ENCODE data around the gene KCNJ1.

KCNJ1 gene

GRCh38 chr11:128810784-128811514 is 56.1 kb downstream of the KCNJ1 start:
- H3K27me3 ChIP-seq (ENCODE audit: low read depth, low read length): no peaks in the 10 kb centered on the region
- no peaks in the 10 kb centered on the region for H3K9me3 ChIP-seq (ENCODE audit: control insufficient read depth in 1 of 2, low read length in 2 of 2)
- H3K36me3 ChIP-seq (ENCODE audit: control insufficient read depth in 1 of 2, insufficient read depth in 2 of 2, low read length in 2 of 2): no peaks in the 10 kb centered on the region
- no peak overlapping the region for H3K27ac ChIP-seq (ENCODE audit: low read length)
- no peaks in the 10 kb centered on the region for H3K4me1 ChIP-seq (ENCODE audit: control insufficient read depth in 1 of 2, insufficient read depth in 2 of 2, low read length in 2 of 2)
- no peak overlapping the region for H3K4me3 ChIP-seq (ENCODE audit: low read depth in 1 of 2, low read length in 2 of 2)

- H3K36me3 ChIP-seq (ENCODE audit: control insufficient read depth in 1 of 2, insufficient read depth in 2 of 2, low read length in 2 of 2): no peaks in the 10 kb centered on the region
- no peak overlapping the region for H3K4me3 ChIP-seq (ENCODE audit: low read depth in 1 of 2, low read length in 2 of 2)
- H3K27me3 ChIP-seq (ENCODE audit: low read depth, low read length): no peaks in the 10 kb centered on the region
- H3K4me1 ChIP-seq (ENCODE audit: control insufficient read depth in 1 of 2, insufficient read depth in 2 of 2, low read length in 2 of 2): no peaks in the 10 kb centered on the region
- no peaks in the 10 kb centered on the region for H3K9me3 ChIP-seq (ENCODE audit: control insufficient read depth in 1 of 2, low read length in 2 of 2)
- H3K27ac ChIP-seq (ENCODE audit: low read length): no peak overlapping the region
These were observed 58.0 kb downstream of the KCNJ1 start for GRCh38 chr11:128809128-128809527.

GRCh38 chr11:128807909-128808308 is 59.2 kb downstream of the KCNJ1 start:
- H3K36me3 ChIP-seq (ENCODE audit: control insufficient read depth in 1 of 2, insufficient read depth in 2 of 2, low read length in 2 of 2): no peaks in the 10 kb centered on the region
- H3K27ac ChIP-seq (ENCODE audit: low read length): no peak overlapping the region

GRCh38 chr11:128806506-128807261 is 60.4 kb downstream of the KCNJ1 start:
- Histone ChIP-seq H3K27ac (ENCODE audit: low read length) (no peak overlapping the region), H3K27me3 (ENCODE audit: low read depth, low read length) (no peaks in the 10 kb centered on the region), H3K4me1 (ENCODE audit: control insufficient read depth in 1 of 2, insufficient read depth in 2 of 2, low read length in 2 of 2) (no peaks in the 10 kb centered on the region), H3K4me3 (ENCODE audit: low read depth in 1 of 2, low read length in 2 of 2) (no peak overlapping the region), H3K36me3 (ENCODE audit: control insufficient read depth in 1 of 2, insufficient read depth in 2 of 2, low read length in 2 of 2) (no peaks in the 10 kb centered on the region), H3K9me3 (ENCODE audit: control insufficient read depth in 1 of 2, low read length in 2 of 2) (no peaks in the 10 kb centered on the region)

More at GRCh38 chr11:128807909-128808308, 59.2 kb downstream of the KCNJ1 start:
- no peak overlapping the region for H3K4me3 ChIP-seq (ENCODE audit: low read depth in 1 of 2, low read length in 2 of 2)
- H3K27me3 ChIP-seq (ENCODE audit: low read depth, low read length): no peaks in the 10 kb centered on the region
- H3K4me1 ChIP-seq (ENCODE audit: control insufficient read depth in 1 of 2, insufficient read depth in 2 of 2, low read length in 2 of 2): no peaks in the 10 kb centered on the region
- H3K9me3 ChIP-seq (ENCODE audit: control insufficient read depth in 1 of 2, low read length in 2 of 2): no peaks in the 10 kb centered on the region

GRCh38 chr11:128804481-128804880 is 62.6 kb downstream of the KCNJ1 start:
- no peak overlapping the region for H3K4me3 ChIP-seq (ENCODE audit: low read depth in 1 of 2, low read length in 2 of 2)
- H3K27me3 ChIP-seq (ENCODE audit: low read depth, low read length): no peaks in the 10 kb centered on the region
- H3K36me3 ChIP-seq (ENCODE audit: control insufficient read depth in 1 of 2, insufficient read depth in 2 of 2, low read length in 2 of 2): no peaks in the 10 kb centered on the region
- no peaks in the 10 kb centered on the region for H3K4me1 ChIP-seq (ENCODE audit: control insufficient read depth in 1 of 2, insufficient read depth in 2 of 2, low read length in 2 of 2)
- H3K27ac ChIP-seq (ENCODE audit: low read length): no peak overlapping the region
- H3K9me3 ChIP-seq (ENCODE audit: control insufficient read depth in 1 of 2, low read length in 2 of 2): no peaks in the 10 kb centered on the region

- no peaks in the 10 kb centered on the region for H3K27me3 ChIP-seq (ENCODE audit: low read depth, low read length)
- no peak overlapping the region for H3K4me3 ChIP-seq (ENCODE audit: low read depth in 1 of 2, low read length in 2 of 2)
- no peak overlapping the region for H3K27ac ChIP-seq (ENCODE audit: low read length)
- H3K4me1 ChIP-seq (ENCODE audit: control insufficient read depth in 1 of 2, insufficient read depth in 2 of 2, low read length in 2 of 2): no peaks in the 10 kb centered on the region
- H3K36me3 ChIP-seq (ENCODE audit: control insufficient read depth in 1 of 2, insufficient read depth in 2 of 2, low read length in 2 of 2): no peaks in the 10 kb centered on the region
- no peaks in the 10 kb centered on the region for H3K9me3 ChIP-seq (ENCODE audit: control insufficient read depth in 1 of 2, low read length in 2 of 2)
These were observed 63.4 kb downstream of the KCNJ1 start for GRCh38 chr11:128803449-128804245.

GRCh38 chr11:128803011-128803410 is 64.1 kb downstream of the KCNJ1 start:
- no peaks in the 10 kb centered on the region for H3K27me3 ChIP-seq (ENCODE audit: low read depth, low read length)
- H3K9me3 ChIP-seq (ENCODE audit: control insufficient read depth in 1 of 2, low read length in 2 of 2): no peaks in the 10 kb centered on the region
- H3K4me3 ChIP-seq (ENCODE audit: low read depth in 1 of 2, low read length in 2 of 2): no peak overlapping the region
- no peaks in the 10 kb centered on the region for H3K4me1 ChIP-seq (ENCODE audit: control insufficient read depth in 1 of 2, insufficient read depth in 2 of 2, low read length in 2 of 2)
- no peaks in the 10 kb centered on the region for H3K36me3 ChIP-seq (ENCODE audit: control insufficient read depth in 1 of 2, insufficient read depth in 2 of 2, low read length in 2 of 2)
- no peak overlapping the region for H3K27ac ChIP-seq (ENCODE audit: low read length)

- H3K27me3 ChIP-seq (ENCODE audit: low read depth, low read length): no peaks in the 10 kb centered on the region
- no peaks in the 10 kb centered on the region for H3K36me3 ChIP-seq (ENCODE audit: control insufficient read depth in 1 of 2, insufficient read depth in 2 of 2, low read length in 2 of 2)
- H3K4me3 ChIP-seq (ENCODE audit: low read depth in 1 of 2, low read length in 2 of 2): no peak overlapping the region
- no peaks in the 10 kb centered on the region for H3K9me3 ChIP-seq (ENCODE audit: control insufficient read depth in 1 of 2, low read length in 2 of 2)
- H3K4me1 ChIP-seq (ENCODE audit: control insufficient read depth in 1 of 2, insufficient read depth in 2 of 2, low read length in 2 of 2): no peaks in the 10 kb centered on the region
- H3K27ac ChIP-seq (ENCODE audit: low read length): no peak overlapping the region
These were observed 64.6 kb downstream of the KCNJ1 start for GRCh38 chr11:128802358-128802981.

- H3K4me1 ChIP-seq (ENCODE audit: control insufficient read depth in 1 of 2, insufficient read depth in 2 of 2, low read length in 2 of 2): no peaks in the 10 kb centered on the region
- H3K36me3 ChIP-seq (ENCODE audit: control insufficient read depth in 1 of 2, insufficient read depth in 2 of 2, low read length in 2 of 2): no peaks in the 10 kb centered on the region
- H3K4me3 ChIP-seq (ENCODE audit: low read depth in 1 of 2, low read length in 2 of 2): no peak overlapping the region
- H3K27ac ChIP-seq (ENCODE audit: low read length): no peak overlapping the region
- no peaks in the 10 kb centered on the region for H3K27me3 ChIP-seq (ENCODE audit: low read depth, low read length)
- no peaks in the 10 kb centered on the region for H3K9me3 ChIP-seq (ENCODE audit: control insufficient read depth in 1 of 2, low read length in 2 of 2)
These were observed 66.2 kb downstream of the KCNJ1 start for GRCh38 chr11:128800871-128801417.

- Histone ChIP-seq H3K27ac (ENCODE audit: low read length) (no peak overlapping the region), H3K9me3 (ENCODE audit: control insufficient read depth in 1 of 2, low read length in 2 of 2) (no peaks in the 10 kb centered on the region), H3K4me1 (ENCODE audit: control insufficient read depth in 1 of 2, insufficient read depth in 2 of 2, low read length in 2 of 2) (no peaks in the 10 kb centered on the region), H3K36me3 (ENCODE audit: control insufficient read depth in 1 of 2, insufficient read depth in 2 of 2, low read length in 2 of 2) (no peaks in the 10 kb centered on the region), H3K27me3 (ENCODE audit: low read depth, low read length) (no peaks in the 10 kb centered on the region), H3K4me3 (ENCODE audit: low read depth in 1 of 2, low read length in 2 of 2) (no peak overlapping the region)
These were observed 70.8 kb downstream of the KCNJ1 start for GRCh38 chr11:128796270-128796669.

GRCh38 chr11:128790196-128790595 is 76.9 kb downstream of the KCNJ1 start:
- Histone ChIP-seq H3K4me3 (ENCODE audit: low read depth in 1 of 2, low read length in 2 of 2) (no peak overlapping the region), H3K9me3 (ENCODE audit: control insufficient read depth in 1 of 2, low read length in 2 of 2) (no peaks in the 10 kb centered on the region), H3K4me1 (ENCODE audit: control insufficient read depth in 1 of 2, insufficient read depth in 2 of 2, low read length in 2 of 2) (no peaks in the 10 kb centered on the region), H3K36me3 (ENCODE audit: control insufficient read depth in 1 of 2, insufficient read depth in 2 of 2, low read length in 2 of 2) (no peaks in the 10 kb centered on the region), H3K27ac (ENCODE audit: low read length) (no peak overlapping the region), H3K27me3 (ENCODE audit: low read depth, low read length) (no peaks in the 10 kb centered on the region)
